K562 (cell line): ENCODE data around the gene LRRC27.

Source experiments
- BRCA1 ChIP-seq, 2 experiments: fragments of 450-650 bp in 1 of 2; sonication (generic) in 1 of 2; formaldehyde crosslinking in 1 of 2; IDR thresholded peaks; 2 replicates each; pipeline versions ENCODE4 v1.5.0 to v1.6.1; 2017 to 2020; ENCODE audit warnings: mild to moderate bottlenecking in 1 of 2, missing genetic modification reagents in 1 of 2
- CAMTA2 ChIP-seq: fragments of 250-450 bp; sonication (Bioruptor Pico); conservative IDR thresholded peaks from 2 replicates; pipeline ENCODE4 v1.5.1; 2022
- ZNF274 ChIP-seq: IDR thresholded peaks from 2 replicates; pipeline ENCODE4 v1.6.1; 2011; ENCODE audit warnings: low read depth, mild to moderate bottlenecking, low read length, moderate library complexity, borderline replicate concordance
- ZNF76 ChIP-seq: fragments of 250-450 bp; sonication (Bioruptor Pico); IDR thresholded peaks from 2 replicates; pipeline ENCODE4 v1.4.0; 2020; ENCODE audit warnings: mild to moderate bottlenecking, moderate library complexity, borderline replicate concordance
- TF ChIP-seq, protein P1 (sequence below), 3 experiments: IDR thresholded peaks in 2 of 3; conservative IDR thresholded peaks in 1 of 3; 2 replicates each; pipeline ENCODE4 v1.5.1; 2011 to 2012; ENCODE audit warnings: low read length in 3 of 3, mild to moderate bottlenecking in 3 of 3, control low read depth in 2 of 3, improper control_type of control experiment in 1 of 3, inconsistent platforms in 1 of 3, low read depth in 1 of 3, mixed read lengths in 1 of 3, moderate library complexity in 1 of 3; ENCODE audit not compliant: insufficient read depth in 2 of 3
- TF ChIP-seq, protein P2 (sequence below): fragments of 250-450 bp; sonication (Bioruptor Pico); IDR thresholded peaks from 2 replicates; pipeline ENCODE4 v1.8.0; 2022; ENCODE audit warnings: moderate library complexity, mild to moderate bottlenecking, inconsistent platforms

DNA sequence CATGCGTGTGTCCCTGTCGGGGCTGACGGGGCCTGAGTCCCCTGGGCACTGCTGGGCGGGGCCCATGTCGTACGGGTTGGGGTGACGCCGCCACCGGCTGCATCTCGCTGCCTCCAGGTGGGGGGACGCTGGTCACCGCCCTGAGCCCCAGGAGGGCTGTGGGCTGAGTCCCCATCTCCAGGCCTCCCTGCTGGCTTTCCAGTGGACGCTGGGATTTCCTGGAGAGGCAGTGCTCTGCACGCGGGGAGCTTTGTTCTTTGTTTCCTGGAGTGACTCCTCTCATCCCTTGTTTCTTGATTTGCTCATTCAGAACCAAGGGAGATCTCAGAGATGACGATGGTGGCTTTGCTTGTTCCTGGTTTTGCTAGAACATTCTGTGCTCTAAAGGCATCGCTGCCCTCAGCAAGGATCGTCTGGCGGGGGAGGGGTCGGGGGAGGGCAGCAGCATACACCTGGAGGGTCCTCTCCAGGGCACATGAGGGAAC lies 86.0 kb downstream of the LRRC27 start:
- TF ChIP-seq BRCA1 (IDR thresholded peaks at IDR 0.05) (no peak), BRCA1 (CRISPR knock-in tag; IDR thresholded peaks at IDR 0.05) (no peak), ZNF274 (no peak), CAMTA2 (CRISPR knock-in tag) (no peak), ZNF76 (CRISPR knock-in tag) (no peak)
- TF ChIP-seq, protein P1, sequence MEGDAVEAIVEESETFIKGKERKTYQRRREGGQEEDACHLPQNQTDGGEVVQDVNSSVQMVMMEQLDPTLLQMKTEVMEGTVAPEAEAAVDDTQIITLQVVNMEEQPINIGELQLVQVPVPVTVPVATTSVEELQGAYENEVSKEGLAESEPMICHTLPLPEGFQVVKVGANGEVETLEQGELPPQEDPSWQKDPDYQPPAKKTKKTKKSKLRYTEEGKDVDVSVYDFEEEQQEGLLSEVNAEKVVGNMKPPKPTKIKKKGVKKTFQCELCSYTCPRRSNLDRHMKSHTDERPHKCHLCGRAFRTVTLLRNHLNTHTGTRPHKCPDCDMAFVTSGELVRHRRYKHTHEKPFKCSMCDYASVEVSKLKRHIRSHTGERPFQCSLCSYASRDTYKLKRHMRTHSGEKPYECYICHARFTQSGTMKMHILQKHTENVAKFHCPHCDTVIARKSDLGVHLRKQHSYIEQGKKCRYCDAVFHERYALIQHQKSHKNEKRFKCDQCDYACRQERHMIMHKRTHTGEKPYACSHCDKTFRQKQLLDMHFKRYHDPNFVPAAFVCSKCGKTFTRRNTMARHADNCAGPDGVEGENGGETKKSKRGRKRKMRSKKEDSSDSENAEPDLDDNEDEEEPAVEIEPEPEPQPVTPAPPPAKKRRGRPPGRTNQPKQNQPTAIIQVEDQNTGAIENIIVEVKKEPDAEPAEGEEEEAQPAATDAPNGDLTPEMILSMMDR (IDR thresholded peaks at IDR 0.05 in 2 of 3, conservative IDR thresholded peaks at IDR 0.05 in 1 of 3; ENCODE audit: insufficient read depth in 2 of 3, low read depth in 1 of 3, low read length in 3 of 3), result no peak
- TF ChIP-seq, protein P2, sequence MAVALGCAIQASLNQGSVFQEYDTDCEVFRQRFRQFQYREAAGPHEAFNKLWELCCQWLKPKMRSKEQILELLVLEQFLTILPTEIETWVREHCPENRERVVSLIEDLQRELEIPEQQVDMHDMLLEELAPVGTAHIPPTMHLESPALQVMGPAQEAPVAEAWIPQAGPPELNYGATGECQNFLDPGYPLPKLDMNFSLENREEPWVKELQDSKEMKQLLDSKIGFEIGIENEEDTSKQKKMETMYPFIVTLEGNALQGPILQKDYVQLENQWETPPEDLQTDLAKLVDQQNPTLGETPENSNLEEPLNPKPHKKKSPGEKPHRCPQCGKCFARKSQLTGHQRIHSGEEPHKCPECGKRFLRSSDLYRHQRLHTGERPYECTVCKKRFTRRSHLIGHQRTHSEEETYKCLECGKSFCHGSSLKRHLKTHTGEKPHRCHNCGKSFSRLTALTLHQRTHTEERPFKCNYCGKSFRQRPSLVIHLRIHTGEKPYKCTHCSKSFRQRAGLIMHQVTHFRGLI, result no peak
